H9 (cell line): ENCODE measurements around the gene SLC12A6. TPM values are rescaled to one million over a fixed set of nuclear protein-coding genes. Genes with fewer than 3 reads are reported as not detected.
A peak's percentile ranks its signal among the peaks of the same experiment; 100 is the strongest.
"Not testable (repeated sequence)": the region's sequence is repeated elsewhere in the genome, so short reads cannot be mapped to it uniquely, and the experiment has no call there.

Experiments
- DNase-seq: peaks from one replicate; pipeline ENCODE4 v3.0.0-alpha.2; 2017
- H2AFZ ChIP-seq: one replicate; pipeline ENCODE4 v1.6.1; 2013; ENCODE audit warnings: mild to moderate bottlenecking, low read length, control low read depth, moderate library complexity
- H2AK5ac ChIP-seq: 2 replicates; pipeline ENCODE4 v1.6.1; 2013; ENCODE audit warnings: low read length, control low read depth, mixed read lengths; ENCODE audit not compliant: insufficient read length
- H2BK120ac ChIP-seq: one replicate; pipeline ENCODE4 v1.6.1; 2013; ENCODE audit warnings: low read depth, mild to moderate bottlenecking, low read length, control low read depth, inconsistent platforms; ENCODE audit not compliant: poor library complexity, severe bottlenecking
- H2BK12ac ChIP-seq: 2 replicates; pipeline ENCODE4 v1.6.1; 2013; ENCODE audit warnings: low read length, control low read depth, mixed read lengths, low read depth; ENCODE audit not compliant: insufficient read length
- H2BK15ac ChIP-seq: 2 replicates; pipeline ENCODE4 v1.6.1; 2013; ENCODE audit warnings: low read depth, low read length, control low read depth
- H2BK20ac ChIP-seq: one replicate; pipeline ENCODE4 v1.6.1; 2013; ENCODE audit warnings: low read depth, mild to moderate bottlenecking, low read length, control low read depth, inconsistent platforms; ENCODE audit not compliant: poor library complexity, severe bottlenecking
- H2BK5ac ChIP-seq: 2 replicates; pipeline ENCODE4 v1.6.1; 2013; ENCODE audit warnings: low read length, control low read depth, mixed read lengths; ENCODE audit not compliant: insufficient read length
- H3K14ac ChIP-seq: 2 replicates; pipeline ENCODE4 v1.6.1; 2013; ENCODE audit warnings: low read length, control low read depth; ENCODE audit not compliant: insufficient read depth
- H3K18ac ChIP-seq: 2 replicates; pipeline ENCODE4 v1.6.1; 2013; ENCODE audit warnings: low read depth, mild to moderate bottlenecking, mixed read lengths, low read length, control low read depth; ENCODE audit not compliant: insufficient read length
- H3K23ac ChIP-seq: 2 replicates; pipeline ENCODE4 v1.6.1; 2013; ENCODE audit warnings: low read length, control low read depth, mixed read lengths, low read depth; ENCODE audit not compliant: insufficient read length
- H3K23me2 ChIP-seq: 2 replicates; pipeline ENCODE4 v1.6.1; 2013; ENCODE audit warnings: low read depth, mild to moderate bottlenecking, mixed read lengths, low read length, control low read depth; ENCODE audit not compliant: insufficient read length, poor library complexity, severe bottlenecking
- H3K27ac ChIP-seq: 2 replicates; pipeline ENCODE4 v1.5.1; 2013; ENCODE audit warnings: low read length, control low read depth, mixed read lengths, low read depth; ENCODE audit not compliant: insufficient read length
- H3K27me3 ChIP-seq: 2 replicates; pipeline ENCODE4 v1.6.1; 2013; ENCODE audit warnings: low read length, control low read depth, inconsistent platforms; ENCODE audit not compliant: insufficient read depth
- H3K4ac ChIP-seq: 2 replicates; pipeline ENCODE4 v1.6.1; 2013; ENCODE audit warnings: low read depth, mild to moderate bottlenecking, control low read depth, inconsistent platforms, low read length, moderate library complexity
- H3K4me1 ChIP-seq: 2 replicates; pipeline ENCODE4 v1.6.1; 2013; ENCODE audit warnings: low read length, control low read depth, inconsistent platforms; ENCODE audit not compliant: insufficient read depth
- H3K4me2 ChIP-seq: 2 replicates; pipeline ENCODE4 v1.6.1; 2013; ENCODE audit warnings: low read length, control low read depth, mixed read lengths; ENCODE audit not compliant: insufficient read length, insufficient read depth
- H3K56ac ChIP-seq: 2 replicates; pipeline ENCODE4 v1.6.1; 2013; ENCODE audit warnings: low read depth, mild to moderate bottlenecking, mixed read lengths, low read length, control low read depth; ENCODE audit not compliant: insufficient read length
- H3K79me1 ChIP-seq: 2 replicates; pipeline ENCODE4 v1.6.1; 2013; ENCODE audit warnings: low read depth, mild to moderate bottlenecking, moderate library complexity, low read length, control low read depth, inconsistent platforms; ENCODE audit not compliant: insufficient read depth, poor library complexity, severe bottlenecking
- H3K79me2 ChIP-seq: 2 replicates; pipeline ENCODE4 v1.6.1; 2013; ENCODE audit warnings: low read length, control low read depth, inconsistent platforms; ENCODE audit not compliant: insufficient read depth
- H3K9ac ChIP-seq: 2 replicates; pipeline ENCODE4 v1.6.1; 2013; ENCODE audit warnings: low read length, control low read depth, mixed read lengths; ENCODE audit not compliant: insufficient read length; ENCODE audit errors: extremely low read depth
- H3K9me3 ChIP-seq: one replicate; pipeline ENCODE4 v1.6.1; 2013; ENCODE audit warnings: low read depth, low read length, inconsistent platforms; ENCODE audit not compliant: control insufficient read depth
- H3T11ph ChIP-seq: one replicate; pipeline ENCODE4 v1.6.1; 2013; ENCODE audit warnings: mild to moderate bottlenecking, low read length, control low read depth, inconsistent platforms
- H4K20me1 ChIP-seq: one replicate; pipeline ENCODE4 v1.6.1; 2013; ENCODE audit not compliant: control insufficient read depth, insufficient read length, insufficient read depth
- H4K5ac ChIP-seq: 2 replicates; pipeline ENCODE4 v1.6.1; 2013; ENCODE audit warnings: low read depth, mild to moderate bottlenecking, mixed read lengths, low read length, control low read depth; ENCODE audit not compliant: insufficient read length
- H4K8ac ChIP-seq: replicated peaks from 2 replicates; pipeline ENCODE4 v1.6.1; 2013; ENCODE audit warnings: low read length, control low read depth, mixed read lengths, low read depth; ENCODE audit not compliant: insufficient read length
- H4K91ac ChIP-seq: 2 replicates; pipeline ENCODE4 v1.6.1; 2013; ENCODE audit warnings: low read depth, mild to moderate bottlenecking, moderate library complexity, mixed read lengths, low read length, control low read depth; ENCODE audit not compliant: insufficient read length
- H3K27ac Mint-ChIP-seq, 3 experiments: 2 replicates in 2 of 3; 3 replicates in 1 of 3; pipeline ENCODE4 v1.8.0; 2020 to 2021; ENCODE audit warnings: mixed read lengths in 3 of 3, mild to moderate bottlenecking in 1 of 3, moderate library complexity in 1 of 3
- H3K27me3 Mint-ChIP-seq: 2 replicates; pipeline ENCODE4 v1.8.0; 2021; ENCODE audit warnings: low read depth, mild to moderate bottlenecking, moderate library complexity, mixed read lengths
- H3K36me3 Mint-ChIP-seq, 3 experiments: 2 replicates in 2 of 3; 3 replicates in 1 of 3; pipeline ENCODE4 v1.8.0; 2020 to 2021; ENCODE audit warnings: low read depth in 3 of 3, mixed read lengths in 3 of 3; ENCODE audit not compliant: insufficient read depth in 1 of 3
- H3K4me1 Mint-ChIP-seq, 2 experiments: 2 replicates each; pipeline ENCODE4 v1.8.0; 2020; ENCODE audit warnings: mixed read lengths in 2 of 2
- H3K4me3 Mint-ChIP-seq, 2 experiments: 2 replicates in 1 of 2; 3 replicates in 1 of 2; pipeline ENCODE4 v1.8.0; 2020 to 2021; ENCODE audit warnings: mild to moderate bottlenecking in 2 of 2, mixed read lengths in 2 of 2, moderate library complexity in 1 of 2
- H3K9me3 Mint-ChIP-seq, 2 experiments: 2 replicates in 1 of 2; 3 replicates in 1 of 2; pipeline ENCODE4 v1.8.0; 2020; ENCODE audit warnings: mild to moderate bottlenecking in 2 of 2, mixed read lengths in 2 of 2, moderate library complexity in 1 of 2
- WGBS: extraction: QIAGEN DNeasy Blood & Tissue Kit; methylation state at CpG from one replicate; pipeline ENCODE4 v1.1.7; 2013; ENCODE audit warnings: missing lambda C conversion rate, low lambda C conversion rate, mixed read lengths; ENCODE audit not compliant: insufficient read length; ENCODE audit errors: extremely low coverage; 5-methylcytosine and 5-hydroxymethylcytosine counted together
- total RNA-seq: library from RNA; stranded (reverse); gene quantifications from 2 replicates; pipeline ENCODE4 v1.2.1, GENCODE V29; 2021
- TF ChIP-seq, protein P1 (sequence below): fragments of 200-600 bp; sonication (generic); conservative IDR thresholded peaks from 3 replicates; pipeline ENCODE4 v1.8.0; 2021; ENCODE audit warnings: antibody characterized with exemption, mild to moderate bottlenecking

SLC12A6 gene
- total RNA-seq, 1 experiment from 2014 or later = 11.1 TPM

GRCh38 chr15:34353627-34354026, 16.0 kb upstream of the SLC12A6 start:
- Histone ChIP-seq H4K91ac (no peak overlapping the region), H4K8ac (no peak overlapping the region), H3K18ac (no peak overlapping the region), H4K5ac (no peak overlapping the region), H3K4ac (no peak overlapping the region), H3K4me1 (no peaks in the 10 kb centered on the region; the same call in 1 of the 2 replicates), H3K23me2 (no peaks in the 10 kb centered on the region), H3K56ac (no peak overlapping the region), H3K9me3 (no peaks in the 10 kb centered on the region), H3K14ac (no peak overlapping the region), H2BK120ac (no peak overlapping the region), H3K9ac (no peak overlapping the region), H3K27me3 (no peaks in the 10 kb centered on the region), H2BK12ac (no peak overlapping the region), H3K27ac (no peak overlapping the region), H2AK5ac (no peak overlapping the region), H4K20me1 (no peaks in the 10 kb centered on the region), H3K79me1 (no peaks in the 10 kb centered on the region), H2BK15ac (no peak overlapping the region), H3T11ph (no peak overlapping the region), H2BK5ac (no peak overlapping the region), H3K79me2 (no peaks in the 10 kb centered on the region), H2AFZ (no peak overlapping the region), H3K23ac (no peak overlapping the region), H3K4me2 (no peak overlapping the region), H2BK20ac (no peak overlapping the region)
- Mint-ChIP-seq H3K4me1 (peaks cover 12 to 13% of the 10 kb centered on the region in 2 experiments), H3K4me3 (no peak overlapping the region), H3K36me3 (peaks cover 16 to 44% (median 30%) of the 10 kb centered on the region in 3 experiments; a peak in 6 of 7 replicates), H3K9me3 (no peaks in the 10 kb centered on the region), H3K27ac (peak overlapping the region in 2 of 3 experiments; percentile 24 to 34; a peak in 1 of 7 replicates), H3K27me3 (no peaks in the 10 kb centered on the region)
- TF ChIP-seq, protein P1, sequence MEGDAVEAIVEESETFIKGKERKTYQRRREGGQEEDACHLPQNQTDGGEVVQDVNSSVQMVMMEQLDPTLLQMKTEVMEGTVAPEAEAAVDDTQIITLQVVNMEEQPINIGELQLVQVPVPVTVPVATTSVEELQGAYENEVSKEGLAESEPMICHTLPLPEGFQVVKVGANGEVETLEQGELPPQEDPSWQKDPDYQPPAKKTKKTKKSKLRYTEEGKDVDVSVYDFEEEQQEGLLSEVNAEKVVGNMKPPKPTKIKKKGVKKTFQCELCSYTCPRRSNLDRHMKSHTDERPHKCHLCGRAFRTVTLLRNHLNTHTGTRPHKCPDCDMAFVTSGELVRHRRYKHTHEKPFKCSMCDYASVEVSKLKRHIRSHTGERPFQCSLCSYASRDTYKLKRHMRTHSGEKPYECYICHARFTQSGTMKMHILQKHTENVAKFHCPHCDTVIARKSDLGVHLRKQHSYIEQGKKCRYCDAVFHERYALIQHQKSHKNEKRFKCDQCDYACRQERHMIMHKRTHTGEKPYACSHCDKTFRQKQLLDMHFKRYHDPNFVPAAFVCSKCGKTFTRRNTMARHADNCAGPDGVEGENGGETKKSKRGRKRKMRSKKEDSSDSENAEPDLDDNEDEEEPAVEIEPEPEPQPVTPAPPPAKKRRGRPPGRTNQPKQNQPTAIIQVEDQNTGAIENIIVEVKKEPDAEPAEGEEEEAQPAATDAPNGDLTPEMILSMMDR = no peak
- no CpG with 5 or more reads among the region's 2 CpGs for WGBS
- peak; percentile 45 for DNase-seq

- H3K4me2 ChIP-seq, H3K4me3 Mint-ChIP-seq, H3K23me2 ChIP-seq, H3K79me1 ChIP-seq, H3K27me3 Mint-ChIP-seq, H3K27ac ChIP-seq, H4K8ac ChIP-seq, H4K91ac ChIP-seq, H4K5ac ChIP-seq, H3K9ac ChIP-seq, H3K27ac Mint-ChIP-seq, H2AK5ac ChIP-seq, H2BK12ac ChIP-seq, H3K9me3 ChIP-seq, H2BK5ac ChIP-seq, H3K4me1 ChIP-seq, H3K9me3 Mint-ChIP-seq, H2BK20ac ChIP-seq, H3K18ac ChIP-seq, H3K23ac ChIP-seq, H3T11ph ChIP-seq, H3K4ac ChIP-seq, H2BK15ac ChIP-seq, H3K27me3 ChIP-seq, H3K79me2 ChIP-seq, H3K14ac ChIP-seq, DNase-seq, H3K56ac ChIP-seq, H2AFZ ChIP-seq, H4K20me1 ChIP-seq, H2BK120ac ChIP-seq: not testable (repeated sequence)
- Mint-ChIP-seq H3K4me1 (peaks cover 12 to 13% of the 10 kb centered on the region in 2 experiments), H3K36me3 (peaks cover 14 to 40% (median 26%) of the 10 kb centered on the region in 3 experiments; a peak in 6 of 7 replicates)
- WGBS = no CpG with 5 or more reads among the region's 12 CpGs
These were observed 15.4 kb upstream of the SLC12A6 start for GRCh38 chr15:34352996-34353395.
